CD4-positive, alpha-beta T cell treated with Interferon alpha-2 for 1 hour (primary cell): ENCODE data around the gene ENOX1.

Source experiments
- DNase-seq, 2 donors: peaks; one replicate each; pipeline ENCODE4 v3.0.0-alpha.2; 2020 to 2022

Gene ENOX1

GRCh38 chr13:43301346-43301969 is 485.3 kb downstream of the ENOX1 start:
- no peak for DNase-seq

DNA sequence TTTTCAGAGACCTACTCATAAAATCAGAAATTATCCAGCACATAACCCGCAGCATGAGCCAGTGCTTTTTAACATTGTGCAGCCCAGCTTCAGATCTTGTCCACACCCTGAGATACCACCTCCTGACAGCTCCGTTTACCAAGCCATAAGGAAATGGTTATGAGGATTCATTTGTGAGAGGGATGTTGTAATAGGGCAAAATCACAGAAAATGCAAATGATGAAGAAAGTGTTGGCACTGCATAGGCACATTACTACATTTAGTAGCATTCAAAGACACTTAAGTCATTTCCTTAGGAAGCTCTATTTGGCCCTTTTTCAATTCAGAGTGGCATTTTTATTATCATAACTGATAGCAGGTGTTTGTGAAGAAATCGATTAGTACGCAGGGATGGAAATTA is 485.9 kb downstream of the ENOX1 start:
- no peak for DNase-seq

DNA sequence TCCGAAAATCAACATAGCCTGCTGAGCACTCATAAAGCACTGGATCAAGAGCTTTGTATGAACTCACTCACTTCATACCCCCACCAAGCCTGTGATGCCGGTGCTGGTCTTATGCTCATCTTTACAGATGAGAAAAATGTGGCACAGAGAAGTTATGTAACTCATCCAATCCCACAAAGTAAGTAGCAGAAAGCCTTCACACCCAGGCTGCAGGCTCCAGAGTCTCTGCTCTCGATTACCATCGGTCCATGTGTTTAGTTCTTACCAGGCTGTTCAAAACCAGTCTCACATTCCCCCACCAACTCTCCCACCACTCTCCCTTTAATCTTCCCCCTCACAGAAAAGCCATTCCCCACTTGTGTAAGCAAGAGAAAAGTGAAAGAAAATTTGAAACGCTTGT is 487.4 kb downstream of the ENOX1 start:
- no peak for DNase-seq

DNA sequence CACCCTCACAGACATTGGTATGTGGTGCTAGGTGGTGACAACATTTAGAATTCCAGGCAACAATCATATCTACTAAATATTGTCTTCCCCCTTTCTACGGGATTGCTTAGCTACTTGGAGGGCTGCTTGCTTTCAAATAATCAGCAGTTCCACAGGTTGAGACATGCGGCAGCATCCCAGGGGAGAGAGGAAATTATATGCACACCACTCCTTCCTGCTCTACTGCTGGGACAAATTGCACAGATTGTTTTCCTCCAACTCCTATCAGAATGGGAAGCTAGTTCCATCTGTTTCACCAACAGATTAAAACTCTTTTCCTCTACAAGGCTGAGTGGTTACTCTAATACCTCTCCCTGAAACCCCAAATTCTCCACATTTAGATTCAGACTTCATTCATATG is 488.0 kb downstream of the ENOX1 start:
- DNase-seq, result no peak

DNA sequence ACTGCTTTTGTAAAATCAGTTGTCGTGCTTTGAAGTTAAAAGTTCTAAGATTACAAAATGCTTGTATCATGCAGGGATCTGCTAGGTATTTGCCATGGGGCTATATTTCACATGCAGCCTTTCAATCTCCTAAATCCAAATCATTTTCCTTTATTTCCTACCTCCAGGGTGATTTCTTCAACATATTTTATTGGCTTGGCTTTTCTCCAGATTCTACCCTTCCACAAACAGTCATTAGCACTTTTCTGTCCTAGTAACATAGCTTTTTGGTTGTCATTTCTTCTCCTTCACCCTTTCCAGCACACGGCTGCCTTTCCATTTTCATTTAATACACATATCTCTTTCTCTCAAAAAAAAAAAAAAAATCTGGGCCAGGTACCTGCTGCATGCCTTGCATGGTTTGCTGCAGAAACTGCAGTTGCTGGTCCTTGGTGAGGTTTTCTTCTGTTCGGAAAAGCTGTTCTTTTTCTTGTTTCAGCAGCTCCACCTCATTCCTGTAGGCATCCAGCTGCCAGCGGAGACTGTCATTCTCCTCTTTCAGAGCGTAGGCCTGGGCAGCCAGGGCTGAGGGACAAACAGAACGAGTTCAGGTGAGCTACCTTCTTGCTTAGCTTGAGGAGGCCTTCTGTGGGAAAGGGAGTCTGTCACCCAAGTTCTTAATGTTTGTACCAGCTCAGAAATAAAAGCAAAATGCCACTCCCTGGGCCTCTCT is 488.6 kb downstream of the ENOX1 start:
- no peak for DNase-seq

- no peak for DNase-seq
Measured at GRCh38 chr13:43295825-43296564, 490.8 kb downstream of the ENOX1 start.

- DNase-seq, result no peak
Measured at GRCh38 chr13:43295321-43295720, 491.5 kb downstream of the ENOX1 start.

- no peak for DNase-seq
Measured at GRCh38 chr13:43294412-43294811, 492.4 kb downstream of the ENOX1 start.

DNA sequence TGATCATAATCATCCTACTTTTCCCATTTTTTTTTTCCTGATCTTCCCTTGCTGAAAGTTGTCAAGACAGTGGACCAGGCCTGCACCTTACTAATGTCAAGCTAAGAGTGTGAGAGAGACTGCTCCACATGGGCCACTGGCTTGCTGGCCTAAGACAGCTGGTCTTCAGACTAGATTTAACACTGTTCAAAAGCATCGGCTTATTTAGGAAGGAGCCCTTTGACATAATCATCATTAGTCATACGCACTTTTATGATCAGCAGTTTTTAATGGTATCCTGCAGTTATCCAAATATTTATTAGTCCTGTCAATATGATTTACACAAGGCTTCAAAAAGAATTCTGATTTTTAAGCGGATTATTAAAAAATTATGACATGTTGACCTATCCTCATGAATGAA is 492.8 kb downstream of the ENOX1 start:
- DNase-seq, result no peak

- no peak for DNase-seq
Measured at GRCh38 chr13:43293561-43293960, 493.2 kb downstream of the ENOX1 start.

DNA sequence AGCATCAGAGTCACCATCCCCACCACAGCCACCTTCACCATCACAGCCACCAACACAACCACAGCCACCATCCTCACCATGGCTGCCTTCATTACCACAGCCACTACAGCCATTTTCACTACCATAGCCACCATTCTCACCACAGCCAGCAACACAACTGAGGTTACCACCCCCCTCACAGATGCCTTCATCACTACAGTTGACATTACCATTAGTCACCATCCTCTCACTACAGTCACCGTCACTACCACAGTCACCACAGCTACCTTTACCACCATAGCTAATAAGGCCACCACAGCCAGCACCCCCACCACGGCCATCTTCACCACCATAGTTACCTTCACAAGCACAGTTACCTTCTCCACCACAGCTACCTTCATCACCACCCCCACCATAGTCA is 493.8 kb downstream of the ENOX1 start:
- no peak for DNase-seq

- no peak for DNase-seq
Measured at GRCh38 chr13:43291287-43292060, 495.3 kb downstream of the ENOX1 start.

GRCh38 chr13:43289470-43290255 is 497.1 kb downstream of the ENOX1 start:
- DNase-seq, result no peak

DNA sequence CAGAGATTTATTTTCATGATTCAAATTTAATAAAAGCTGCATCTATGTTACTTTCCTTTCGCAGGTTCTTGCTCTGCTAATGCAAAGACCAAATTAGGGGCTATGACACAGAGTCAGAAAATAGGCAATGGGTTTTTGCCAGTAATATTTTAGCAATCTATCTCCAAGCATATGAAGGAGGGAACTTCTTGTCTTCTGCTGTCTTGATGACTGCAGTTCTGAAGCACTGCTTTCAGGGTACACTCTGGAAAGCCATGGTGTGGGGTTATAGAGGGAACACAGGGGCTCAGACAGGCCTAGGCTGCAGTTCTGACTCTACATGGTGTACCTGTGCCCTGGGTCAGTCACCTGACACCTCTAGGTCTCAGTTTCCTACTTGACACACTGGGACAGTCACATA is 500.0 kb downstream of the ENOX1 start:
- DNase-seq, result no peak

DNA sequence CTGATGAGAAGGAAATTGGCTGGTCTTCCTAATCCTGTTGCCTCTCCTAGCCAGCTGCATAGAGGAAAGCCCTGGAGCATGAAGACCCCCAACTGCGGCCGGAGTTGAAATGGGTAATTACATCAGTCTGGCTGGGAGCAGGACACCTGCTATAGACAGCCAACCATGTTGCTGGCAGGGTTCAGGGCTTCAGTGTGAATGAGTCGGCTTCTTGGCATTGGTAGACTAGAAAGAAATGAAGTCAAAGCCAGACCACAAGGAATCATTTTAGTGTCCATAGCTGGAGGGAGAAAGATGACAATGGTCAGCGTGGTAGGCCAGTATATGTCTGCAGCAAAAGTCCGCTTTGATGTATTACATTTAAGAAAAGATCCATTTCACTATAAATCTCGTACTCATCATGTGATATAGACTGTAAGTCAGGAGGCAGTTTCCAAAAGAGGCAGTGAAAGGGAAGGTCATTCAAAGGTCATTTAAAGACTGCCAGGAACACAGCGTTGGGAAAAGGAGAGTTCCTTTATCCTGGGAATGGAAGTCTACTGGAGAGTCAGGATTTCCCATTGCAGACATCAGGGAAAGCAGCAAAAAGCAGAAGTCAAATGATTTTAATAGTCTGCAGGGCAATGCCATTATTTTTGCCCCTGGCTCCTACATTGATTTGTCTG is 500.7 kb downstream of the ENOX1 start:
- DNase-seq, result no peak

GRCh38 chr13:43284162-43284561 is 502.6 kb downstream of the ENOX1 start:
- DNase-seq, result no peak

DNA sequence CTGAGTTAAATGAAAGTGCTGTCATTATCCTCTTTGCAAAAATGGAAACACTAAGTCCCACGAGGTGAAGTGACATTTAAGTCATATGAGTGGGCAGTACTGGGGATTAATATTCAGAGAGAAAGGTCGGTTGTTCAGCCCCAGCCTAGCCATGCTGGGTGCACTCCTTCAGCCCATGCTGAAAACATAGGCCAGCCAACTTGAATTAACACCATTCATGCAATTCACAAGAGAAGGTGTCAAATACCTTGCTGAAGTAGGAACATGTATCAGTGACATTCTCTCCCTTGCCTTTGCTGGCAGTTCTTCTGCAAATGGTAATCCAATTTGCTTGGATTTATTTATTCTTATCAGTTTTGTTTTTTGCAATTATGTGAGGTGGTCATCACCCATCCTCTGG is 507.1 kb downstream of the ENOX1 start:
- no peak for DNase-seq

- no peak for DNase-seq
Measured at GRCh38 chr13:43278127-43278526, 508.6 kb downstream of the ENOX1 start.

DNA sequence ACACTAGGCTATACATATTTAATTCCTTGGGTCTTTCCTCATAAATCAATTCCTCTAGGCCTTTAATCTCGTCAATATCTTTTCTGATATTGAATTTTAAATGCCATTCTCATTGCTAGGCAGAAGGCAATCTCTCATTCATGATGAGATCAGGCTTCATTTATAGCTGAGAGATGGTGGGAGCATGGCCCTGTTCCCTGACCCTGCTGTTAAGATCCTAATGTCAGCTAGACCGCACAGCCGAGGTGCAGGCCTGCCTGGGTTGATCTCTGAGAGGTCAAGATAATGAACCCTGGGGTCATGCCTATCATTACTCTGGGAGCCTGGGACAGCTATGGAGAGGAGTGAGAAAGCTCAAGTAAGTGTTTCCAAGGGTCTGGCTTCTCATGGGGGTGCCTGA is 509.6 kb downstream of the ENOX1 start:
- DNase-seq, result no peak

- DNase-seq, result no peak
Measured at GRCh38 chr13:43274881-43275280, 511.9 kb downstream of the ENOX1 start.

GRCh38 chr13:43273362-43273761 is 513.4 kb downstream of the ENOX1 start:
- no peak for DNase-seq

DNA sequence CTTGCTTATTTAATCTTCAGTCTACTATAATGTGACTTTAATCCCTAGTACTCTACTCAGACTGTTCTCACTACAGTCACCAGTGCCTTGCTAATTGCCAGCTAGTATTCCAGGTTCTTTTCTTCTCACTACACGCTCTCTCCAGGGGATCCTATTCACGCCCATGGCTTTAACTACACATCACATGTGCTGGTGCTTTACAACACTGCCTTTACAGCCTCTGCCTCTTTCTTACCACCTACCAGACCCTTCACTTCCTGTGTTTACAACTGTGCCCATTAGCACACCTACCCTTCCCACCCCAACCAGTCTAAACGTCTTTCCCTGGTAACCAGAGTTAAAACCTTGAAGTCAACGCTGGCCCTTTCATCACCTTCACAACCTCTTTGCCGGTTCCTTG is 513.9 kb downstream of the ENOX1 start:
- no peak for DNase-seq
